ENCODE data around the gene COX17. TPM values are rescaled to one million over a fixed set of nuclear protein-coding genes. Genes with fewer than 3 reads are reported as not detected.
"Not testable (repeated sequence)": the region's sequence is repeated elsewhere in the genome, so short reads cannot be mapped to it uniquely, and the experiment has no call there.

Gene COX17
- total RNA-seq, 4 donors from 2014 or later = 31.9 to 84.8 (median 62.7) TPM

DNA sequence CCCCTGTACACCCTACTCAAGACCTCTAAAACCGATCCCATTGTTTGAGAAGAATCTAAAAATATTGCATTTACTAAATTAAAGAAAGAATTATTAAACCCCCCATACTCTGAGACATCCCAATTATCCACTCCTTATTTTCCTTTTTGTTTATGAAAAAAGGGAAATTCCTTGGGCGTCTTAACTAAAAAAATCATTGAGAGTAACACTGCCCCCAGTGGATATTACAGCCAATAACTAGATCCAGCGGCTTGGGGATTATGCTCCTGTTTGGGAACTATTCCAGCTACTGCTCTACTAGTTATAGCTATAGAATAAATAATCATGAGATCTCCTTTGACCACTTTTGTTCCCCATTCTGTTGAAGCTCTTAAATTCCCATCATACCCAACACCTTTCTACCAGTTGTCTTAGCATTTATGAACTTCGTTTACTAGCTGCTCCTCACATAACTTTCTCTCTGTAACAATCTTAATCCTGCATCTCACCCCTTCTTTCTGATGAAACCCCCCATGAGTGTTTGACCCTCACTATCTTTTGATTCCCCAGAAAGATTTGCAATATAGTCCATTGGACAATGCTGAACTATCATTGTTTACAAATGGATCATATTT is 12.9 kb upstream of the COX17 start:
- no peak for ATAC-seq
- H3K9me3 ChIP-seq = no peaks in the 10 kb centered on the region
- H3K4me3 ChIP-seq = no peak overlapping the region
- TF ChIP-seq CTCF (IDR thresholded peaks at IDR 0.05) (peak in 3 of 4 experiments; percentile 10 to 34 (median 10)), POLR2A (IDR thresholded peaks at IDR 0.05) (no peak)
- WGBS, 2 donors (ENCODE audit: low coverage in 1 of 2) = 42% methylated on average over 4 of the region's 4 CpGs
- H3K4me1 ChIP-seq = no peaks in the 10 kb centered on the region
- H3K27ac ChIP-seq = no peak overlapping the region
- no peaks in the 10 kb centered on the region for H3K27me3 ChIP-seq
- H3K36me3 ChIP-seq = no peaks in the 10 kb centered on the region

DNA sequence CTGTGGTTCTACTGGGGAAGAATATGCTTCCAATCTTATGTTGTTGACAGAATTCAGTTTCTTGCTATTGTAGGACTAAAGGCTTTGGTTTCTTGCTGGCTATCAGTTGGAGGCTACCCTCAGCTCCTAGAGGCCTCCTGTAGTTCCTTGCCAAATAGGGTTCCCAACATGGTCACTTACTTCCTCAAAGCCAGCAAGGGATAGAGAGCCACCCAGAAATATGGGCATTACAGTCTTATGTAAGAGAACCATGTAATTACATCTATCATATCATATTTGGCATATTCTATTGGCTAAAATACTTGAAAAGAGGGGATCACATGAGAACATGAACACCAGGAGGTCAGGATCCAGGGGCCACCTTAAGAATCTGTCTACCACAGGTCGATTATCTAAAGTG is 6.2 kb upstream of the COX17 start:
- no peak overlapping the region for H3K4me3 ChIP-seq
- H3K9me3 ChIP-seq = no peaks in the 10 kb centered on the region
- no peaks in the 10 kb centered on the region for H3K36me3 ChIP-seq
- H3K4me1 ChIP-seq = no peaks in the 10 kb centered on the region
- WGBS, 2 donors (ENCODE audit: low coverage in 1 of 2) = 17% methylated on average over 1 of the region's 1 CpG
- no peak overlapping the region for H3K27ac ChIP-seq
- H3K27me3 ChIP-seq = no peaks in the 10 kb centered on the region
- TF ChIP-seq CTCF (IDR thresholded peaks at IDR 0.05) = no peak
- TF ChIP-seq POLR2AphosphoS5 (IDR thresholded peaks at IDR 0.05) = no peak
- TF ChIP-seq POLR2A (IDR thresholded peaks at IDR 0.05) = no peak
- no peak for TF ChIP-seq EP300 (IDR thresholded peaks at IDR 0.05)
- no peak for ATAC-seq

GRCh38 chr3:119681279-119681678 is 4.1 kb upstream of the COX17 start:
- WGBS, 2 donors (ENCODE audit: low coverage in 1 of 2) = 44 to 59% methylated on average over 1 of the region's 1 CpG
- no peaks in the 10 kb centered on the region for H3K9me3 ChIP-seq
- ATAC-seq = no peak
- H3K36me3 ChIP-seq = no peaks in the 10 kb centered on the region
- no peak overlapping the region for H3K4me3 ChIP-seq
- no peaks in the 10 kb centered on the region for H3K27me3 ChIP-seq
- no peak for TF ChIP-seq POLR2A (IDR thresholded peaks at IDR 0.05)
- TF ChIP-seq CTCF (IDR thresholded peaks at IDR 0.05) = peak in 3 of 4 experiments; percentile 27 to 59 (median 48)
- no peak for TF ChIP-seq EP300 (IDR thresholded peaks at IDR 0.05)
- no peak for TF ChIP-seq POLR2AphosphoS5 (IDR thresholded peaks at IDR 0.05)
- H3K4me1 ChIP-seq = peaks cover 0 to 10% (median under 1%) of the 10 kb centered on the region in 3 donors
- peak overlapping the region in 1 of 4 donors; percentile 35 for H3K27ac ChIP-seq

GRCh38 chr3:119679874-119680273 is 2.7 kb upstream of the COX17 start:
- Histone ChIP-seq H3K4me3 (no peak overlapping the region), H3K9me3 (no peaks in the 10 kb centered on the region), H3K27me3 (no peaks in the 10 kb centered on the region), H3K4me1 (peaks cover 7 to 24% (median 8%) of the 10 kb centered on the region in 3 donors), H3K27ac (no peak overlapping the region), H3K36me3 (peaks cover 0 to 4% of the 10 kb centered on the region in 2 donors)
- no peak for ATAC-seq
- TF ChIP-seq POLR2AphosphoS5 (IDR thresholded peaks at IDR 0.05) (no peak), EP300 (IDR thresholded peaks at IDR 0.05) (no peak), CTCF (IDR thresholded peaks at IDR 0.05) (no peak), POLR2A (IDR thresholded peaks at IDR 0.05) (no peak)

GRCh38 chr3:119678209-119678608 is 1.0 kb upstream of the COX17 start:
- WGBS, 2 donors (ENCODE audit: low coverage in 1 of 2) = 90 to 100% methylated on average over 2 to 6 of the region's 10 CpGs
- ATAC-seq, H3K4me3 ChIP-seq, H3K9me3 ChIP-seq, H3K27me3 ChIP-seq: not testable (repeated sequence)
- Histone ChIP-seq H3K27ac (peak overlapping the region in 1 of 4 donors; percentile 93), H3K4me1 (peaks cover 7 to 27% (median 8%) of the 10 kb centered on the region in 3 donors), H3K36me3 (peaks cover 3 to 21% of the 10 kb centered on the region in 2 donors)

All from gastroesophageal sphincter (tissue), 4 donors.